SU-DHL-6 (cell line): ENCODE measurements around the gene PTPRC.
A peak's percentile ranks its signal among the peaks of the same experiment; 100 is the strongest.

Experiments
- H2AFZ ChIP-seq: fragments of 200-600 bp; sonication (generic); 2 replicates; pipeline ENCODE4 v1.6.1; 2014; ENCODE audit warnings: low read depth, mild to moderate bottlenecking, moderate library complexity, mixed read lengths, antibody characterized with exemption, low read length; ENCODE audit not compliant: severe bottlenecking
- H3F3A ChIP-seq: fragments of 200-600 bp; shearing (Covaris generic); 2 replicates; pipeline ENCODE4 v1.6.0; 2016; ENCODE audit warnings: antibody characterized with exemption, mild to moderate bottlenecking; ENCODE audit not compliant: insufficient read depth
- H3K27ac ChIP-seq: fragments of 200-600 bp; sonication (generic); 2 replicates; pipeline ENCODE4 v1.5.1; 2016; ENCODE audit warnings: low read depth, mild to moderate bottlenecking, low read length, moderate library complexity, mixed read lengths
- H3K27me3 ChIP-seq: fragments of 200-600 bp; sonication (generic), shearing (Covaris generic); 2 replicates; pipeline ENCODE4 v1.6.0; 2014; ENCODE audit warnings: mild to moderate bottlenecking, low read length
- H3K36me3 ChIP-seq: fragments of 200-600 bp; sonication (generic); 2 replicates; pipeline ENCODE4 v1.6.1; 2014; ENCODE audit warnings: mild to moderate bottlenecking, low read length, mixed read lengths
- H3K4me2 ChIP-seq: fragments of 300-600, 200-600 bp; shearing (Covaris generic), sonication (generic); 2 replicates; pipeline ENCODE4 v1.6.0; 2014; ENCODE audit warnings: low read length, low read depth, mild to moderate bottlenecking; ENCODE audit not compliant: poor library complexity, severe bottlenecking
- H3K4me3 ChIP-seq: fragments of 200-600 bp; sonication (generic); 2 replicates; pipeline ENCODE4 v1.5.1; 2014; ENCODE audit warnings: antibody characterized with exemption, low read length, mild to moderate bottlenecking, mixed read lengths; ENCODE audit not compliant: insufficient read depth, poor library complexity, severe bottlenecking
- H3K79me2 ChIP-seq: fragments of 200-600 bp; sonication (generic); 2 replicates; pipeline ENCODE4 v1.6.1; 2014; ENCODE audit warnings: mild to moderate bottlenecking, low read length, moderate library complexity; ENCODE audit not compliant: insufficient read depth
- H3K9ac ChIP-seq: fragments of 200-600 bp; sonication (generic); 2 replicates; pipeline ENCODE4 v1.7.0; 2014; ENCODE audit warnings: mild to moderate bottlenecking, low read length
- H3K9me2 ChIP-seq: fragments of 200-600 bp; sonication (generic); replicated peaks from 2 replicates; pipeline ENCODE4 v1.6.1; 2014; ENCODE audit warnings: low read length; ENCODE audit not compliant: insufficient read depth
- H3K9me3 ChIP-seq: fragments of 200-600 bp; sonication (generic); 2 replicates; pipeline ENCODE4 v1.6.1; 2014; ENCODE audit warnings: low read length, mixed read lengths; ENCODE audit not compliant: insufficient read depth
- H4K20me1 ChIP-seq: fragments of 200-600 bp; sonication (generic); 2 replicates; pipeline ENCODE4 v1.6.1; 2014; ENCODE audit warnings: low read depth, mild to moderate bottlenecking, antibody characterized with exemption, low read length, moderate library complexity, mixed read lengths
- EZH2phosphoT487 ChIP-seq: fragments of 200-600 bp; sonication (generic), shearing (Covaris generic); conservative IDR thresholded peaks from 2 replicates; pipeline ENCODE4 v1.6.1; 2018; ENCODE audit warnings: mild to moderate bottlenecking, antibody characterized with exemption, low read length, moderate library complexity, mixed read lengths
- TF ChIP-seq, protein P1 (sequence below): fragments of 200-600 bp; sonication (generic); IDR thresholded peaks from one replicate; pipeline ENCODE4 v1.5.1; 2017; ENCODE audit warnings: antibody characterized with exemption, mild to moderate bottlenecking, low read length, moderate library complexity; ENCODE audit not compliant: insufficient read depth, poor library complexity, severe bottlenecking

The PTPRC gene

DNA sequence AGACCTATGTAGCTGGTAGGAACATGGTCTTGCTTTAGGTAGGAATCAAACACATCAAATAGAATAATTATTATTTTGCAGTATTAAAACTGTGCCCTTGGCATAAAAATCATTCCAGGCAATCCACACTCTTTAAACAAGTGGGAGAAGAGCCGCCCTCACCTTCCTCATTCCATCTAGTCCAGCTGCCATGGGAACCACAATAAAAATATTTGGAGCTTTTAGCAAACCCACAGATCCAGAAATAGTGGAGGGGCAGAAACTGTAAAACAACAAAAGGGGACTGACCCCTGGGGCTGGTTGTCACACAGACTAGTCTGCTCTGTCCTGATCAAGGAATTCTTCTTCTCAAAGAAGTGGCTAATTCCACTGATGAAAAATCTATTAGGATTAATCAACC is 61.6 kb downstream of the PTPRC start:
- Histone ChIP-seq H3K27ac (peak overlapping the region; percentile 21; the same call in 1 of the 2 replicates), H3K9me3 (no peaks in the 10 kb centered on the region), H3K9ac (no peak overlapping the region), H3K27me3 (no peaks in the 10 kb centered on the region), H3F3A (peaks cover 39% of the 10 kb centered on the region; the same call in 1 of the 2 replicates), H3K36me3 (peaks cover 81% of the 10 kb centered on the region), H3K9me2 (no peaks in the 10 kb centered on the region), H4K20me1 (no peaks in the 10 kb centered on the region), H2AFZ (no peak overlapping the region), H3K4me2 (no peak overlapping the region), H3K4me3 (no peak overlapping the region), H3K79me2 (peaks cover 33% of the 10 kb centered on the region)
- no peak for TF ChIP-seq EZH2phosphoT487
- TF ChIP-seq, protein P1, sequence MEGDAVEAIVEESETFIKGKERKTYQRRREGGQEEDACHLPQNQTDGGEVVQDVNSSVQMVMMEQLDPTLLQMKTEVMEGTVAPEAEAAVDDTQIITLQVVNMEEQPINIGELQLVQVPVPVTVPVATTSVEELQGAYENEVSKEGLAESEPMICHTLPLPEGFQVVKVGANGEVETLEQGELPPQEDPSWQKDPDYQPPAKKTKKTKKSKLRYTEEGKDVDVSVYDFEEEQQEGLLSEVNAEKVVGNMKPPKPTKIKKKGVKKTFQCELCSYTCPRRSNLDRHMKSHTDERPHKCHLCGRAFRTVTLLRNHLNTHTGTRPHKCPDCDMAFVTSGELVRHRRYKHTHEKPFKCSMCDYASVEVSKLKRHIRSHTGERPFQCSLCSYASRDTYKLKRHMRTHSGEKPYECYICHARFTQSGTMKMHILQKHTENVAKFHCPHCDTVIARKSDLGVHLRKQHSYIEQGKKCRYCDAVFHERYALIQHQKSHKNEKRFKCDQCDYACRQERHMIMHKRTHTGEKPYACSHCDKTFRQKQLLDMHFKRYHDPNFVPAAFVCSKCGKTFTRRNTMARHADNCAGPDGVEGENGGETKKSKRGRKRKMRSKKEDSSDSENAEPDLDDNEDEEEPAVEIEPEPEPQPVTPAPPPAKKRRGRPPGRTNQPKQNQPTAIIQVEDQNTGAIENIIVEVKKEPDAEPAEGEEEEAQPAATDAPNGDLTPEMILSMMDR = no peak

DNA sequence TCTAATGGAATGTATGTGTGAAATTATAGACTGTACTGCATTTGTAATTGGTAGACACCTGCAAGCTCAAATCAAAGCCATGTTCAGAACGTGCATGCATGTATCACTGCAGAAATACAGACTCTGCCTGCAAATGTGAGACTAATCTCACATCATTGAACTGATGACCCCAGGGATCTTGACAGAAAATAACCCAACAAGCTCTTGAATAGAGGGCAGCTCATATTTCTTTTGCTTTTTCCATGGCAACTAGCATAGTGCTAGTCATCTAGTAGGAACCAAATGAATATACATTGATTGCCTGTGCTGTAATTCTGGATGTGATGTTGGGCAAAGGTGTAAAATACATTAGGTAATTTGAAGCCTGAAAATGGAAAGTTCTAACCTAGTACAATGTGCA is 62.4 kb downstream of the PTPRC start:
- peaks cover 89% of the 10 kb centered on the region for H3K36me3 ChIP-seq
- H3K4me2 ChIP-seq = no peak overlapping the region
- H3K27ac ChIP-seq = peak overlapping the region; percentile 21; the same call in 1 of the 2 replicates

DNA sequence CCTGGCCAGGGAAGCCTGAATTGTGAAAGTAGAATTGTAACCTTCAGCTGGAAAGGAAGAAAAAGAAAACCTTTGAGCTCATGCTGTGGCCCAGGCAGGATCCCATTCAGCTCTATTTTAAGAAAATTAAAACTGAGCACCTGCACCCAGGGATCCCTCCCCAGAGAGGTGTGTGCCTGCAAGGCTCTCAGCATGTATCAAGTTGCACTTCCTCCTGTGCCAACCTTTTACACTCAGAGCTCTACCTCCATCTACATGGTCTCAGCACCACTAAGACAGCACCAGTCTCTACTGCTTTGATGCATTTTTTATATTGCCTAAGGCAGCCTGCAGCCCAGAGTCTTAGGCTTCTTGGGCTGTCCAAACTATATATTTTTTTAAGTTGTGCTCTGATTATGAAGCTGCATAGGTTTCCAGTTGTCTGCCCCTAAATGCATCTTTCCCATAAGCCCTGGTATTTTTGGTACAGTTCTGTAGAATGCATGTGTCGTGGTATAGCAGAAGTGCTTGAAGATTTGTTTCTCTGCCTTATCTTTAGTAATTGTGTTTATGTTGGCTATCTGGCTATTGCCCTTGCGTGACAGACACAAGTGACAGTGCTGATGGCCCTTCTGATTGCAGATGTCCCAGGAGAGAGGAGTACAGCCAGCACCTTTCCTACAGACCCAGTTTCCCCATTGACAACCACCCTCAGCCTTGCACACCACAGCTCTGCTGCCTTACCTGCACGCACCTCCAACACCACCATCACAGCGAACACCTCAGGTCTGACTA is 63.1 kb downstream of the PTPRC start:
- Histone ChIP-seq H3K27ac (peak overlapping the region; percentile 21; the same call in 1 of the 2 replicates), H3K36me3 (peaks cover 91% of the 10 kb centered on the region), H3K9me3 (no peaks in the 10 kb centered on the region), H3F3A (peaks cover 44% of the 10 kb centered on the region), H3K27me3 (no peaks in the 10 kb centered on the region), H3K4me2 (no peak overlapping the region), H3K79me2 (peaks cover 24% of the 10 kb centered on the region), H3K9ac (no peak overlapping the region), H3K4me3 (no peak overlapping the region), H2AFZ (no peak overlapping the region), H3K9me2 (no peaks in the 10 kb centered on the region), H4K20me1 (no peaks in the 10 kb centered on the region)
- TF ChIP-seq EZH2phosphoT487 = no peak
- TF ChIP-seq, protein P1 = no peak

More for the DNA sequence above, 62.4 kb downstream of the PTPRC start:
- H3K27me3 ChIP-seq = no peaks in the 10 kb centered on the region
- TF ChIP-seq EZH2phosphoT487 = no peak
- TF ChIP-seq, protein P1 = no peak
- H3F3A ChIP-seq = peaks cover 43% of the 10 kb centered on the region
- H3K79me2 ChIP-seq = peaks cover 29% of the 10 kb centered on the region
- H2AFZ ChIP-seq = no peak overlapping the region
- H3K9ac ChIP-seq = no peak overlapping the region
- no peaks in the 10 kb centered on the region for H3K9me3 ChIP-seq
- H3K9me2 ChIP-seq = no peaks in the 10 kb centered on the region
- no peaks in the 10 kb centered on the region for H4K20me1 ChIP-seq
- H3K4me3 ChIP-seq = no peak overlapping the region
